Kidney epithelial cell (primary cell): ENCODE data around the gene TPRN. TPM values are rescaled to one million over a fixed set of nuclear protein-coding genes. Genes with fewer than 3 reads are reported as not detected.

ENCODE experiments used
- DNase-seq: peaks from one replicate; pipeline ENCODE4 v3.0.0-alpha.2; 2010; ENCODE audit warnings: low read depth
- H3K27me3 ChIP-seq: 2 replicates; pipeline ENCODE4 v1.6.0; 2011; ENCODE audit warnings: low read length; ENCODE audit not compliant: control insufficient read depth, insufficient read depth
- H3K36me3 ChIP-seq: 2 replicates; pipeline ENCODE4 v1.5.1; 2011; ENCODE audit warnings: low read length; ENCODE audit not compliant: control insufficient read depth, insufficient read depth
- H3K4me3 ChIP-seq: 2 replicates; pipeline ENCODE4 v1.5.1; 2011; ENCODE audit warnings: low read depth, mild to moderate bottlenecking, control low read depth, low read length
- total RNA-seq: library from RNA; depleted of rRNA; stranded (reverse); fragments of >200 nt; gene quantifications from 2 replicates; pipeline ENCODE4 v1.2.3, GENCODE V29; 2015
- TF ChIP-seq, protein P1 (sequence below): IDR thresholded peaks from 2 replicates; pipeline ENCODE4 v1.5.1; 2011; ENCODE audit warnings: mild to moderate bottlenecking, moderate library complexity, low read length, control low read depth, inconsistent platforms; ENCODE audit not compliant: insufficient read depth, poor library complexity, severe bottlenecking

Gene TPRN
- total RNA-seq, 1 donor from 2014 or later, result 15.2 TPM

DNA sequence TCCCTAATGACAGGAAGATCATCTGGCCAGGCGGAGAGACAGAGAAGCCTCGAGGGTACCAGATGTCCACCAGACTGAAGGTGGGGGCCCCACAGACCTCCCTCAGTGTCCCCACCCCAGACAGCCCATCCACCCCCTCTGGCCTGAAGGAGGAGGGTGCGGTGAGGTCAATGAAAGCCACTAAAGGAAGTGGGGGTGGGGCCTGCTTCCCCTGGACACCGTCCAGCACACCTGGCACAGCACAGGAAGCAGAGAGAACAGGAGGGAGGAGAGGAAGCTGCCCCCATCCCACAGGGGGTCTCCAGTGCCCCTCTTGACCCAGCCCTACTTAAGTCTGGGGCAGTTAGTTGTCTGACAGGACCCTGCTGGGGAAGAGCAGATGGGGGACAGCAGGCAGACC, 41.9 kb downstream of the TPRN start:
- TF ChIP-seq, protein P1, sequence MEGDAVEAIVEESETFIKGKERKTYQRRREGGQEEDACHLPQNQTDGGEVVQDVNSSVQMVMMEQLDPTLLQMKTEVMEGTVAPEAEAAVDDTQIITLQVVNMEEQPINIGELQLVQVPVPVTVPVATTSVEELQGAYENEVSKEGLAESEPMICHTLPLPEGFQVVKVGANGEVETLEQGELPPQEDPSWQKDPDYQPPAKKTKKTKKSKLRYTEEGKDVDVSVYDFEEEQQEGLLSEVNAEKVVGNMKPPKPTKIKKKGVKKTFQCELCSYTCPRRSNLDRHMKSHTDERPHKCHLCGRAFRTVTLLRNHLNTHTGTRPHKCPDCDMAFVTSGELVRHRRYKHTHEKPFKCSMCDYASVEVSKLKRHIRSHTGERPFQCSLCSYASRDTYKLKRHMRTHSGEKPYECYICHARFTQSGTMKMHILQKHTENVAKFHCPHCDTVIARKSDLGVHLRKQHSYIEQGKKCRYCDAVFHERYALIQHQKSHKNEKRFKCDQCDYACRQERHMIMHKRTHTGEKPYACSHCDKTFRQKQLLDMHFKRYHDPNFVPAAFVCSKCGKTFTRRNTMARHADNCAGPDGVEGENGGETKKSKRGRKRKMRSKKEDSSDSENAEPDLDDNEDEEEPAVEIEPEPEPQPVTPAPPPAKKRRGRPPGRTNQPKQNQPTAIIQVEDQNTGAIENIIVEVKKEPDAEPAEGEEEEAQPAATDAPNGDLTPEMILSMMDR, result no peak
- Histone ChIP-seq H3K27me3 (peaks cover 80% of the 10 kb centered on the region), H3K4me3 (no peak overlapping the region), H3K36me3 (no peaks in the 10 kb centered on the region)
- DNase-seq, result no peak

DNA sequence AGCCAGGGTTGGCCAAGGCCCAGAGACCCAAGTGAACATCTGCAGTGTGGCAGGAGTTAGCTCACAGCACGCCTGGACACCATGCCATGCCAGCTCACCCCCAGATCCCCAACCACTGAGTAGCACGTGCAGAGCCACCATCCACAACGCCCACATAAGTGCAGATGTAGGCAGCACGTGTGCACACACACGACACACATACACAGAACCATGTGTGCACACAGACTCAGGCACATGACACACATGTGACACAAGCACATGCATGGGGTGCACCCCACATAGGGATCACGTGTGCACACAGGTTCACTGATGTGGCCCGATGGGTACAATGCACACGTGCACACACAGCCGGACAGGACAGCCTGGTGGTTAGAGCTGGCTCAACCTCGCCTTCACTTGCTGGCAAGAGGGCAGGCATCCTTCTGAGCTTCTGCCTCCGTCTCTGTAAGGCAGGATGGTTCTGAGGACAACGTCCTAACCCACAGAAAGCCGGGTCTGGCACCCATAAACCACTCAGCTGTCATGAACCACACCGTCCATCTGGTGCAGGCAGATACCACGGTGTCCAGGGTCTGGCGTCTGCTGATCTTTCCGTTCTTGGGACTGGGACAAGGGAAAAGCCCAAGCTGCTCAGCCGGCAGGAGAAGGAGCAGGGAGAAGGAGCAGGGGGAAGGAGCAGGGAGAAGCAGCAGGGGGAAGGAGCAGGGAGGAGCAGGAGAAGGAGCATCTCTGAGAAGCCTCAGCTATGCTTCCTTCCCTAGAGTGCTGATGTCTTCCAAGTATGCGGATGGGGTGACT, 42.7 kb downstream of the TPRN start:
- peaks cover 72% of the 10 kb centered on the region for H3K27me3 ChIP-seq
- TF ChIP-seq, protein P1, result no peak
- no peaks in the 10 kb centered on the region for H3K36me3 ChIP-seq
- DNase-seq, result no peak
- H3K4me3 ChIP-seq, result no peak overlapping the region

DNA sequence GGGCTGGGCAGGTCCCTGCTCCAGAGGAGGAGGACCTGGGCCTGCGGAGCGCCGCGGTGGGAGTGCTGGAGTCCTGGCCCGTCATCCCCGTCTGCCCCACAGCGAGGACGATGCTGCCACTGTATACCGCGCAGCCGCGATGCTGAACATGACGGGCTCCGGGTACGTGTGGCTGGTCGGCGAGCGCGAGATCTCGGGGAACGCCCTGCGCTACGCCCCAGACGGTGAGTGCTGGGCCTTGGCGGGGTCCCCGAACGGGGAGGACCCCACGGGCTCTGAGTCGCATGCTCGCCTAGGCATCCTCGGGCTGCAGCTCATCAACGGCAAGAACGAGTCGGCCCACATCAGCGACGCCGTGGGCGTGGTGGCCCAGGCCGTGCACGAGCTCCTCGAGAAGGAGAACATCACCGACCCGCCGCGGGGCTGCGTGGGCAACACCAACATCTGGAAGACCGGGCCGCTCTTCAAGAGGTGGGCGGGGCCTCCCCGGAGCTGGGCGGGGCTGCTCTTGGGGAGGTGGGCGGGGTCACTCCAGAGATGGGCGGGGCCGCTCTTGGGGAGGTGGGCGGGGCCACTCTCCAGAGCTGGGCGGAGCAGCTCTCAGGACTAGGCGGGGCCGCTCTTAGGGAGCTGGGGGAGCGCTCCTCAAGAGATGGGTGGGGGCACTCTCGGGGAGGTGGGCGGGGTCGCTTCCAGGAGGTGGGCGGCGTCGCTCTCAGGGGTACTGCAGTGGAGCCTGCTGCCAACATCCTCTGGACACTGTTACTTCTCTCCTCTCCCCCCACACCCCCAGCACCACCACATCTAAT, 43.8 kb downstream of the TPRN start:
- no peak for DNase-seq
- peaks cover 62% of the 10 kb centered on the region for H3K27me3 ChIP-seq
- H3K4me3 ChIP-seq, result peak overlapping the region; percentile 13
- TF ChIP-seq, protein P1, result no peak
- no peaks in the 10 kb centered on the region for H3K36me3 ChIP-seq

DNA sequence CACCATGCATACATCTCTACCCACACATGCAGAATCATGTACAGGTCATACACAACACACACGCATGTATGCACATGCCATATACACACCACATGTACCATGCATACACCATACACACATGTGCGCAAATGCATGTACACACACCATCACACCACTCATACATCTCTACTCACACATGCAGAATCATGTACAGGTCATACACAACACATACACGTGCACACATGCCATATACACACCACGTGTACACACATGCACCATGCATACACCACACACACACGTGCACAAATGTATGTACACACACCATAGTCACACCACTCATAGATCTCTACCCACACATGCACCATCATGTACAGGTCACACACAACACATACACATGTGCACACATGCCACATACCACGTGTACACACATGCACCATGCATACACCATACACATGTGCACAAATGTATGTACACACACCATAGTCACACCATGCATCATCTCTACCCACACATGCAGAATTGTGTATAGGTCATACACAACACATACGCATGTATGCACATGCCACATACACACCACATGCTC, 47.6 kb downstream of the TPRN start:
- H3K27me3 ChIP-seq, result peaks cover 39% of the 10 kb centered on the region
- no peaks in the 10 kb centered on the region for H3K36me3 ChIP-seq
- no peak for DNase-seq
- H3K4me3 ChIP-seq, result no peak overlapping the region
- TF ChIP-seq, protein P1, result no peak

DNA sequence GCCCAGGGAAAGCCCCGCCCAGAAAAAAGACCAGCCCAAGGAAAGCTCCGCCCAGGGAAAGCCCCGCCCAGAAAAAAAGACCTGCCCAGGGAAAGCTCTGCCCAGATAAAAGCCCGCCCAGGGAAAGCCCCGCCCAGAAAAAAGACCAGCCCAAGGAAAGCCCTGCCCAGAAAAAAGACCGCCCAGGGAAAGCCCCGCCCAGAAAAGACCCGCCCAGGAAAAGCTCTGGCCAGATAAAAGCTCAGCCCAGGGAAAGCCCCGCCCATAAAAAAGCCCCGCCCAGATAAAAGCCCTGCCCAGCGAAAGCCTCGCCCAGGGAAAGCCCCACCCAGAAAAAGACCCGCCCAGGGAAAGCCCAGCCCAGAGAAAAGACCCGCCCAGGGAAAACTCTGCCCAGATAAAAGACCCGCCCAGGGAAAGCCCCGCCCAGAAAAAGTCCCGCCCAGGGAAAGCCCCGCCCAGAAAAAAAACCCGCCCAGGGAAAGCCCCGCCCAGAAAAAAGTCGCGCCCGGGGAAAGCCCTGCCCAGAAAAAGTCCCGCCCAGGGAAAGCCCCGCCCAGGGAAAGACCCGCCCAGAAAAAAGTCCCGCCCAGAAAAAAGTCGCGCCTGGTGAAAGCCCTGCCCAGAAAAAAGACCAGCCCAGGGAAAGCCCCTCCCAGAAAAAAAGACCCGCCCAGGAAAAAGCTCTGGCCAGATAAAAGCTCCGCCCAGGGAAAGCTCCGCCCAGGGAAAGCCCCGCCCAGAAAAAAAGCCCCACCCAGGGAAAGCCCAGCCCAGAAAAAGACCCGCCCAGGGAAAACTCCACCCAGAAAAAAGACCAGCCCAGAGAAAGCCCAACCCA, 49.7 kb downstream of the TPRN start:
- H3K36me3 ChIP-seq, result no peaks in the 10 kb centered on the region
- H3K27me3 ChIP-seq, result peaks cover 37% of the 10 kb centered on the region
- TF ChIP-seq, protein P1, result no peak
- no peak overlapping the region for H3K4me3 ChIP-seq
- no peak for DNase-seq
